T-helper 22 cell (primary cell): ENCODE results near the gene RPS8.
"Not testable (repeated sequence)": the region's sequence is repeated elsewhere in the genome, so short reads cannot be mapped to it uniquely, and the experiment has no call there.

Experiments used
- DNase-seq: peaks from one replicate; pipeline ENCODE4 v3.0.0-alpha.2; 2020; ENCODE audit warnings: low read depth

RPS8 gene

DNA sequence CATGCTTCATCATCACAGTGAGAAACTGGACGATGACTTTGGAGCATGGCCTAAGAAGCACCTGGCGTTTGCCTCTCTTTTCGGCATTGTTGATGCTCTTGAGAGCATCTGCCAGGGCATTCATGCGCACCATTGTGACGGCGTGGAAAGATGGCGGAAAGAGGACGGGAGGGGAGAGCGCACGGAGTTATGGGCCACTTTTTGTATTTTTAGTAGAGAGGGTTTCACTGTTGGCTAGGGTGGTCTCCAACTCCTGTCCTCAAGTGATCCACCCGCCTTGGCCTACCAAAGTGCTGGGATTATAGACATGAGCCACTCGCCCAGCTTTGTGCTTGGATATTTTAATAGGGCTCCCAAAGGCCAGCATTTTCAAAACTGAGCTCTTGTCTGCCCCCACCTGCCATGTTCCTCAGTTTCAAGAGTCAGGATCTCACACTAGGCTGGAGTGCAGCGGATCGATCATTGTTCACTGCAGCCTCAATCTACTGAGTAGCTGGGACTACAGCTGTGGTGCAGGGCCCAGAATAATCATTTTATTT, 5.3 kb downstream of the RPS8 start:
- DNase-seq, result no peak

DNA sequence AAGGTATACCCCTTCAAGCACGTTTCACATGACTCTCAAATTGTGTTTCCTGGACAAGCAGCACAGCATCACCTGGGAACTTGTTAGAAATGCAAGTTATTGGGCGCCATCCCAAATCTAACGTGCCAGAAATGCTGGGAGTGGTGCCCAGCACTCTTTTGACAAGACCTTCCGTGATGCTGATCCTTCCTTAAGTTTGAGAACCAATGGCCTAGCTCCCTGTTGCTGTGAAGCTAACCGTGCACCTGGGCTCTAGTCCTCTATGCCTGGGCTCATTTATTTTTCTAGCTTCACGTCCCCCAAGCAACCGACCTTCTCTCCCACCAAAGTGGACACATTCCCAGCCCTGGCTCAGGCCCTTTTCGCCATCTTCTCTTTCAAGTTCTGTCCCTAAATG, 8.4 kb downstream of the RPS8 start:
- DNase-seq, result no peak

DNA sequence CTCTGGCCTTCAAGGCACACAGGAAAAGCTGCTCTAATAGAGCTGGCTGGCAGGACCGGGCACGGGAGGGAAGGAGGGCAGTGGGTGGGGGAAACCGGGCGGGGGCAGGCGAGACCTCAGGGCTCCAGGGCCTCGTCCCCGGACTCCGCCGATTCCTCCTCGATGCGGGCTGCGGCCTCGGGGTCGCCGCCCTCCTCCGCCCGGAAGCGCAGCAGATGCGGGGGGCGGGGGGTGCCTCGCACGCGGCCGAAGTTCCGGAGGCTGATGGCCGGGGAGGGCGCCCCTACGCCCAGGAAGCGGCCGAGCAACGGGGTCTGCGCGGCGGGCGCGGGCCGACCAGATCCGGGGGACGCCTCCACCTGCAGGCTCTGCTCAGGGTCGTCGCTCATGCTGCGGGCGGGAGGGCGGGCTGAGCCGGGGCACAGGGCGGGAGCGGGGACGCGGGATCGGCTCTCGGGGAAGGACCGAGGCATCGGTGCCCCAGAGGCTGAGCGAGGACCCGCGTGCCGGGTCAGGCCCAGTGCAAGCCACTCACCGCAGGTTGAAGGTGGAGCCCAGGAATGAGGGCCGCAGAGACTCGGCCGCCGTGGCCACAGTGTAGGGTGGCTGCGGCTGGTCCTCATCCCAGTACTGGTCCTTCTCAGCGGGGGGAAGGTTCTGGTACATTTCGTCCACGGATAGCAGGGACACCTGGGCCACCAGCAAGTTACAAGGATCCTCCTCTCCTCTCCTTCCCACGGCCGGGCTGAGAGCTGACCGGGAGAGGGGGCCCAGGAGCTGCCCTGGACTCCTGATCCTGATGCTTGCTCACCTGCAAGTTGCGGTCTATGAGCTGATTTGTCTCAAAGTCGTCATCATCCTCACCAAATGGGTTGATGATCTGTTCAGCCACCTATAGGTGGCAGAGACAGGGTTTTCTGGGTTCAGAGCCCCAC, 9.0 kb downstream of the RPS8 start:
- DNase-seq, result no peak

DNA sequence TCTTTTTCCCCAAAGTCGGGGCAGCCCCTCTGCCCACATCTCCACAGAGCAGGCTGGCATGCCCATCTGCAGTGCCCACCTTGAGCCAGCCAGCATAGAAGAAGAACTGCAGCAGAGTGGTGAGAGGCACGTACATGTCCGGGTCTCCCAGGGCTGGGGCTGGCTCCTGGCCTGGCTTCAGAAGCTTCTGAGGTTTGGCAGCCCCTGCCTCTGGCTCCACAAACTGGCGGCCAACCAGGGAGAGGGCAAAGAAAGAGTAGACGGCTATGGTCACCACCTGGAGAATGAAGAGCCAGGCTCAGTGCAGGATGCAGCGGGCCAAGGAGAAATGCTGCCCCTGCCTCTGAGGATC, 9.7 kb downstream of the RPS8 start:
- no peak for DNase-seq

DNA sequence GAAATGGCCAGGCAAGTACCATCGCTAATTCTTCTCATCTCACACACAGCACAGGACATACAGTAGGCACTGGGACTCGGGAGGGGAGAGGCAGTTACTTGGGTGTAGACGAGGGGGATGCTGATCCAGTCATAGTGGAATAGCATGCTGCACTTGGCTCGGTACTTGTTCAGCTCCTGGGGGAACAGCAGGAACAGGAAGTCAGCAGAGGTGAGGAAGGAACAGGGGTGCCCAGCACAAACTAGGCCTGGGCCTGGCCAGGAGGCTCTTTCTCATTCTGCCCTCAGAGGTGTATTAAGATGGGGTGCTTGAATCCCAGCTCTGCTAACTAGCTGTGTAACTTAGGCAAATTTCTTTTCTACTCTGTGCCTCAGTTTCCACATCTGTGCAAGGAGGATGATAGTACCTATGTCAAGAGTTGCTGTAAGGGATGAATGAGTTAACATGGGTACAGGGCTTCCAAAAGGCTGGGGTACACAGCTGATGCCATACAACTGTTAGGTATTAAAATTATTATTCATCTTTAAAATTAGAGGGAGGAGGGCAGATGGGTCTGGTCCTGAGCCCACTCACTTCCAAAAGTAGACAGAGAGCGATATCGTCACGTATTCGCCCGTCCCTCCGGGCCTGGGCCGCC, 10.3 kb downstream of the RPS8 start:
- no peak for DNase-seq

DNA sequence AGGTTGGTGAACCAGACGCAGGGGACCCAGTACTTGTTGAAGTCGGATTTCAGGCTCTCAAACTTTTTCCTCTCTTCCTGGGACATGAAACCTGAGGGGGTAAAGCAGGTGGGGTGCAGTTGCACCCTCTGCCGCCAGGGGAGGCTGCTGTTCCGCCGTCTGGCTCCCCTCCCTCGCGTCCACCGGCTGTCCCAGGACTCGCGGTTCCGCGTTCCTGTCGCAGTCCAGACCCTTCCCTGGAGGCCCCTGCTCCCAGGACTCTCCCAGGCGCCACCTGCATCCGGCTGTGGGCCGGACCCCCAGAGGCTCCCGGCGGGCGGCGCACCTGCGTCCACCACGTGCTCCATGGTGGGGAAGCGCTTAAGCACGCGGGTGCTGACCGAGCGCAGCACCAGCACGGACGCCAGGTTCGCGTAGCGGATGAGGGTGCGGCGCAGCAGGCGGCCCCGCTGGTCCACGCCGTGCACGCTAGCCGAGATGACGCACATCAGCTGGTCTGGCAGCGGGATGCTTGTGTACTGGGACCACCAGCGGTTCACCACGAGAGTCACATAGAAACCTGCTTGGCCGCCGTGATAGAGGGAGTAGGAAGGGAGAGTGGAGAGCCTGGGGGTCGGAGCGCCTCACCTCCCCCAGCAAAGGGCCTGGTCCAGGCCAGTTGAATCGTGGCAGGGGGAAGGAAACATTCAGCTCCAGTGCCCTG, 10.9 kb downstream of the RPS8 start:
- peak; percentile 54 for DNase-seq

DNA sequence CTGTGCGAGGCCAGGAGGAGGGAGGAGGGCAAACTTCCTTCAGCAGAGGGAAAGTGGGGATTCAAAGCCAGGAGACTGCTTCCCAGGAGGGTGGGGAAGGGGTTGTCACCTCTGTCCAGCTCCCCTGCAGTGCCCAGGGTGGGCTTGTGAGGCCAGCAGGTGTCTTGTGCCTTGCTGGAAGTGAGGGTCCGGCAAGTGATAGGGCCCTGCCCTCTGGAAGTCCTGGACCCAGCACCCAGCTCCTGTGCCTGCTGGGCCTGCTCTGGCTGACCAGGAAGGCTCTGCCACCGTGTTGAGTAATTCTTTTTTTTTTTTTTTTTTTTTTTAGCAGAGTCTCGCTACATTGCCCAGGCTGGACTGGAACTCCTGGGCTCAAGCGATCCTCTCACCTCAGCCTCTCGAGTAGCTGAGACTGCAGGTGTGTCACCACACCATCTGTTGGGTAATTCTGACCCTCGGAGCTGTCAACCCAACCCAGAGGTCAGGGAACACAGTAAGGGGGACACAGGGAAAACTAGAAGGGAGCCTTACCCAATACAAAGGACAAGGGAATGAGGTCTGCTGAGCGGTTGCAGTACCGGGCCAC, 11.6 kb downstream of the RPS8 start:
- no peak for DNase-seq

DNA sequence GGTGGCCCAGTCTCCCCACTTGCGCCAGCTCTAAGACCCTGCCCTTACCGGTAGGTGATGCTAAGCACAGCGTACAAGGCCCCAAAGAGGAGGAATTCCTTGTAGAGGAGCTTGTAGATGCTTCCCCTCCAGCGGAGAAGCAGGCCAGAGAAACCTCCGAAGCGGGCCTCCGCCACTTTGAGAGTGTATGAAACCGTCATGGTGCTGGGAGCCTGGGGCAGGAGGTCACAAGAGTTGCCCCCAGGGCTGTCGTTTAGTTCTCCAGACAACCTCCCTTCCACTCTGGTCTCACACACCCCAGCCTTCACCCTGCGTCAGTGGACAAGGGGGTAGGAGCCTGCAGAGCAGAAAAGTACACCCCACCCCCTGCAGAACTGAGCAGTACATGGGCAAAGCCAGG, 12.2 kb downstream of the RPS8 start:
- DNase-seq, result no peak

DNA sequence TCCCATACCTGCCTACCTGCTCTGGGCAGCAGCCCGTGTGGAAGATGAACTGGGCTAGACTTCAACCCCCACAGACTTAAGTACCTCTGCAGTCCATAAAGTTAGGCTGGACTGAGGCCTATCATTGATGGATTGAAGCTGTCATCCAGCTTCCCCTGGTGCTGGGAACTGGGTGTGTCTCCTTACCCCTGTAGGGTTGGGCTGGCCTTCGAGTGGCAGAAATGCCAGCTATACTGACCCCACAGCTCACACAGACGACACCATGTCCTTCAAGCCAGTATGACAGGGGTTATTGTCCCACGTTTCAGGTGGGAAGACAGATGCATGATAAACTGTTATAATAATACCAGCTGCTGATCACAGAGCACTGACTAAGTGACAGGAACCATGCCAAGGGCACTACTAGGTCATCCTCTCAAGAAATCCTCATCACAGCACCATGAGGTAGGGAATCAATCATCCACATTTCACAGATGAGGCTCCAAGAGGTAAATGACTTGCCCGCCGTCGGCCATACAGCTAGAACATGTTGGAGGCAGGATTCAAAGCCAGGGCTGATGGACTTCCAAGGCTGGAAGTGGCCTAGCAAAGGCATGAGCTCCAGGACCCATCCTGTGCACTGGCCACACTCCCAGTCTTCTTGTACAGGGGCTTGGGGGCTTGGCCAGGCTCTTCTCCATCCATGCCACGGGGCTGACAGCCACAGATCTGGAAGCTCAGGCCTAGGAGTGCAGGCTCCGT, 12.9 kb downstream of the RPS8 start, which contains the start of gene BEST4:
TSS of gene BEST4 (minus strand) at position 51 of the 741 bp plus-strand sequence. CDS start 465 bp downstream, outside the sequence.
- DNase-seq, result no peak

DNA sequence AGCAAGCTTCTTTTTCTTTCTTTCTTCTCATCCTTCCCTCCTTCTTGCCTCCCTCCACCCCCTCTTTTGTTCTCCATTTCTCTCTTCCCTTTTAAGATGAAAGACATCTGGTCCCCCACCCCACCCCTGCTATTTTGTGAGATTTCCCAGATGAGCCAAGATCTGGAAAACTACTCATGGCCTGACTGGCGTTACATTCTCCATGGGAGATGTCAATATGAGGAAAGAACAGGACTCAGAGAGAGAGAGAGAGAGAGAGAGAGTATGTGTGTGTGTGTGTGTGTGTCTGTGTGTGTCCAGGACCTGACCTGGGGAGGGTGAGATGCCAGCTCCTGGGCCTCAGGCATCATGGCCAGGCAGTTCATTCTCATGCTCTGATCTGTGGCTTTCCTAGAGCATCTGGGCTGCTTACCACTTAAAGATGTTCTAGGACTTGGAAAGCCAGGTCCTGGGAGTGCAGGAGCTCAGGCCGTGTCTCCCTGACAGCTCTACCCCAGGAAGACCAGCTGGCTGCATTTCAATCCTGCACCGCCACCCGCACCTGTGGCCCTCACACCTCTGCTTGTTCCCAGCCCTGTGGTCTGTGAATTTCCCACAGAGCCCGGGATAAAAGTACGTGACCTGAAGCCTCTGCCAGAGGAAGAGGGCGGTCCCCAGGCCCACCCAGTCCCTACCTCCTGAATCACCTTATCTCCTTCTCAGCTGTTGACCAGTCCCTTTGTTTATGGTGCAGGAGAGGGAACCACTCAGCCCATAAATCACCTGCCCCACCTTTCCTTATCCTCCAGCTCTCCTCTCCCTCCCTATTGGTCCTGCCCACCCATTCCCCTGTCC, 15.8 kb downstream of the RPS8 start:
- DNase-seq, result no peak

DNA sequence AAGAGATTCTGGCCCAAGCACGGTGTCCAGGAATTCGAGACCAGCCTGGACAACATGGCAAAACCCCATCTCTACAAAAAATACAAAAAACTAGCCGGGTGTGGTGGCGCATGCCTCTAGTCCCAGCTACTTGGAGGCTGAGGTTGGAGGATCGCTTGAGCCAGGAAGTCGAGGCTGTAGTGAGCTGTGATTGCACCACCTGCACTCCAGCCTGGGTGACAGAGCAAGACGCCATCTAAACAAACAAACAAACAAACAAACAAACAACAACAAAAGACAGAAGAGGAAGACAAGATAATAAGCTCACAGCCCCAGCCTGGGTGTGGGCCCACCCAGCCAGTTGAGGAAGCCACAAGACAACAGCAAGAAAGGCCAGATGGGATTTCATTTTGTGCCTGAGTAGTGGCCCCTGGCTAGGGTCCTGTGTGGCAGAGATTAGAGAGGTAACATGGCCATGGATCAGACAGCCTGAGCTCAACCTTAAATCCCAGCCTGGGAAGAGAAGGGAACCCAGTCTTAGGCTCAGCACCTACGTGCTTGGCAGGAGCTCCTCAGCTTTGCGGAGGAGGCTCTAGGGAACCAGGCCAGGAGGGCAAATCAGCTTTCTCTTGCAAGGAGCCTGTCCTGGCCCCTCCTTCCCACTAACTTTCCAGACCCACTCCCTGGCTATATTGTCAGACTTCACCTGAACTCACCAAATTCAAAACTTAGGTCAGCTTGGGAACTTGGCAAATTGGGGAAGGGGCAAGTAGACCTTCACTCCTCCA, 17.6 kb downstream of the RPS8 start:
- DNase-seq, result no peak

DNA sequence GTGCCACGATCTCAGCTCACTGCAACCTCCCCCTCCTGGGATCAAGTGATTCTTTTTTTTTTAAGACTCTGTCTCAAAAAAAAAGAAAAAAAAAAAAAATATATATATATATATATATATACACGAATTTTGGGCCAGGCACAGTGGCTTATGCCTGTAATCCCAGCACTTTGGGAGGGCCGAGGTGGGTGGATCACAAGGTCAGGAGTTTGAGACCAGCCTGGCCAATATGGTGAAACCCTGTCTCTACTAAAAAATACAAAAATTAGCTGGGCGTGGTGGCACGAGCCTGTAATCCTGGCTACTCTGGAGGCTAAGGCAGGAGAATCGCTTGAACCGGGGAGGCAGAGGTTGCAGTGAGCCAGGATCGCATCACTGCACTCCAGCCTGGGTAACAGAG, 22.5 kb downstream of the RPS8 start:
- DNase-seq, result not testable (repeated sequence)

DNA sequence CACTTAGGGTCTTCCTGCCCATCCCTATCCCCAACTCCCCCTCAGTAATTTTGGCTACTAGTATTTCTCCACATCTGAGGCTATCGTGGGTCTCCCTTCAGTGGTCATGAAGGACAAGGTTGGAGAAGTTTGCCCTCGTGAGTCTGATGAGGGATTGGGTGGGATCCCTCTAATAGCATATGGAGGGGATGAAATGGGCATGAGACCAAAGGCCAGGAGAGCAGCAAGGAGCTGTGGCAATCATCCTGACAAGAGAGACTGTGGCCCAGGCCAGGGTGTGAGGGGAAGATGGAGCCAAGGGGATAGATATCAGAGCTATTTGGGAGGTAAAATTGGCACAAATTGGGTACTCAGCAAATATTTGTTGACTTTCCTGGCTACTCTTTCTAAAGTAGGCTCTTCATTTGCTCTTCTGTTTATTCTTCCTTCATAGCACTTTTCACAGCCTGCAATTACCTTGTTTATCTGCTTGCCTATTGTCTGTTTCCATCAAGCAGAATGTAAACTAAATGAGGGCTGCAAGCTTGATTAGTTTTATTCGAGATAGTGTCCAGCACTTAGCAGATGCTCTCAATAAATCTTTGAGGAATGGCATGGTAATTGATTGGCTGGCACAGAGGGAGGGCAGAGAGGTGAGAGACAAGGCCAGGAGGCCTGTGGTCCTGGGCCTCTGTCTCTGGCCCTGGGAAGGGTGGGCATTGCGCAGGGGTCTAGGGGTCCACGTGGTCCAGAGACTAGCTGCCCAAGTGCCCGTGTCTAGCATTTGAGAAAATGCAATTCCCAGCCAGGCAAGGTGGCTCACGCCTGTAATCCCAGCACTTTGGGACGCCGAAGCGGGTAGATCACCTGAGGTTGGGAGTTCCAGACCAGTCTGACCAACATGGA, 23.4 kb downstream of the RPS8 start:
- no peak for DNase-seq

DNA sequence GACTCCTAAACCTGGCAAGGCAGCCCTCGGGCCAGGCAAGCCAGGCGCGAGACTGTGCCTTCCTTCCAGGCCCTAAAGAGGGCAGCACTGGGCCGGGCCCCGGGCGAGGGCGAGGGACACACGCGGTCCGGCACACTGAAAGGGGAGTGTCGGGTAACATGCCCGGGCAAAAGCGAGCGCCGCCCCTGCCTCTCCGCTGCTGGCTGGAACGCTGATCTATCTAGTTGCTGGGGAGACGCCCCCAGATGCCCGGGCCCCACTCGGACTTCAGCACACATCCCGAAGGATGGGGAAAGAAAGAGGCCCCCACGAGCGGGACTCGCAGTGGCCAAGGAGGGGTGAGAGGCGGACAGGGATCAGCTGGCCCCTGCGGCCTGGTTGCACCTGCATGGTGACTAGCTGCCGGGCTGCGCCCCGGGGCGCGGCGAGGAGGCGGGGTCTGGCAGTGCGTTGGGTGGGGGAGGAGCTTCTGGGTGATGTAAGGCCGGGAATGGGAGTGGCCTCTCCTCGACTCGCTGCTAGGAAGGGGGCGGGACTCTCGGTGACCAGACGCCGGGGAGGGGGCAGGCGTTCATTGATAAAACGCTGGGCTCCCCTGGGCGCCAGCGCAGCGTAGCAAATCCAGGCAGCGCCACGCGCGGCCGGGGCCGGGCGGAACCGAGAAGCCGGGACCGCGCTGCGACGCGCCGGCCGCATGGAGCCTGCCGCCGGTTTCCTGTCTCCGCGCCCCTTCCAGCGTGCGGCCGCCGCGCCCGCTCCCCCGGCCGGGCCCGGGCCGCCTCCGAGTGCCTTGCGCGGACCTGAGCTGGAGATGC, 24.6 kb downstream of the RPS8 start, which contains the start of gene PLK3:
TSS of gene PLK3 (plus strand) at position 608 of the 815 bp plus-strand sequence. CDS start at position 695, 87 bp downstream.
- peak; percentile 99 for DNase-seq

DNA sequence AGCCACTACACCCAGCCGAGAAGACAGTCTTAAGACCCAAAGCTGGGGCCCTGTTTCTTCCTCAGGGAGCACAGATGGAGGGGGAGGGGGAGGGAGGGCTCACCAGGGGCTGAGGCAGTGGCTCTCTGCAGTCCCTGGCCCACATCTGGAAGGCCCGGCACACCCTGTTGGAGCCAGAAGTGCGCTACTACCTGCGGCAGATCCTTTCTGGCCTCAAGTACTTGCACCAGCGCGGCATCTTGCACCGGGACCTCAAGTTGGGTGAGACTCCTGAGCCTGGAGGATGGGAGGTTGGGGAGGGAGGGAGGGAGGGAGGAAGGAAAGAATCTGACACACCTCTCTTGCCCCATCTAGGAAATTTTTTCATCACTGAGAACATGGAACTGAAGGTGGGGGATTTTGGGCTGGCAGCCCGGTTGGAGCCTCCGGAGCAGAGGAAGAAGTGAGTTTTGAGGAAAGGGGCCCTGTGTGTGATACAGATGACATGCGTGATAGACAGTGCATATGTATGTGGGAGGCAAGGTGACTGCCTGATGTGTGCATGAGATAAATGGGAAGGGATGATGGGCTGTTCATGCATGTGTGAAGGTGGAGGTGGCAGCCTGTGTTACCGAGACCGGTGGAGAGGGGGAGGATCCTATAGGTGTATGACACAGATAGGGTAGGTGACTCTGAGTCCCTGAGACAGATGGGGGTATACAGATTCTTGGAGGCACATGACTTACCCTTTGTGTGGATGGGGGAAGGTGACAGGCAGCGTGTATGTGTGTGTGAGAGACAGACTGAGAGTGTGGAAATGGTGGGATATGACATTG, 26.4 kb downstream of the RPS8 start:
- DNase-seq, result no peak

DNA sequence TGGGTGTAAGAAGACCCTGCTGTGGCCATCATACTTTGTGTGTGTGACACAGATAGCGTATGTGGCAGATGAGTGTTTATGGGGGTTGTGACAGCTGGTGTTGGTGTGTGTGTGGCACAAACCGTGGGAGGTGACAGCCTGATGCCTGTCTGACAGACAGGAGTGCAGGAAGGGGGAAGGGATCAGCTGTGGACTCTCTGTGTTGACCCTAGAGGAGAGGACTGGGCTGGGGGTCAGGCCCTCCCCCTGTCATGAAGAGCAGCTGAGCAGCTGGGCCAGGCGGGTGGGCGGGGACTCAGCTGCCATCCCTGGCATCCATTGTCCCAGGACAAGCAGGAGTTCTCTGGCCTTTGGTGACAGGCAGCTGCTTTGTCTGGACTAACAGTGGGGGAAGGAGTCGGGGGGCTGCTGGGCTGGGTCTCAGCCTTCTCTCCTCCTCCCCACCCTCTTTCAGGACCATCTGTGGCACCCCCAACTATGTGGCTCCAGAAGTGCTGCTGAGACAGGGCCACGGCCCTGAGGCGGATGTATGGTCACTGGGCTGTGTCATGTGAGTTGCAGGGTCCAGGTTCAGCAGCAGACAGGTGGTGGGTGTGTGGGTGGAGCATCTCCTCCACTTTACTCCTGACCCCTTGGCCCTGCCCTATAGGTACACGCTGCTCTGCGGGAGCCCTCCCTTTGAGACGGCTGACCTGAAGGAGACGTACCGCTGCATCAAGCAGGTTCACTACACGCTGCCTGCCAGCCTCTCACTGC, 27.1 kb downstream of the RPS8 start:
- DNase-seq, result no peak
